OCI-LY7 (cell line): ENCODE measurements around the gene SCART1. TPM values are rescaled to one million over a fixed set of nuclear protein-coding genes. Genes with fewer than 3 reads are reported as not detected.

Experiments used
- BruUV-seq: library from RNA; stranded (reverse); fragments of 400-500 nt; replicated peaks from 2 replicates; lab custom pipeline; 2021; lab: Mats Ljungman, UMichigan
- CTCF ChIA-PET: fragments of 300-600 bp; sonication (Branson Sonifier 250); formaldehyde crosslinking; loops from one replicate; lab custom pipeline; 2022; ENCODE audit warnings: antibody characterized with exemption; ENCODE audit not compliant: unreplicated experiment; lab: Charles Lee
- POLR2A ChIA-PET: fragments of 300-600 bp; sonication (Branson Sonifier 250); formaldehyde crosslinking; loops from one replicate; lab custom pipeline; 2022; ENCODE audit warnings: antibody characterized with exemption; lab: Charles Lee
- DNase-seq: peaks from one replicate; pipeline ENCODE4 v3.0.0-alpha.2; 2015; ENCODE audit warnings: low spot score
- H2AFZ ChIP-seq: fragments of 200-600 bp; sonication (generic), shearing (Covaris generic); 2 replicates; pipeline ENCODE4 v1.6.1; 2014; ENCODE audit warnings: mild to moderate bottlenecking, antibody characterized with exemption, low read length, moderate library complexity
- H3K27ac ChIP-seq: fragments of 200-600 bp; sonication (generic); 2 replicates; pipeline ENCODE4 v1.5.1; 2014; ENCODE audit warnings: mixed run types, low read depth, mild to moderate bottlenecking, moderate library complexity, low read length, inconsistent platforms; ENCODE audit not compliant: poor library complexity, severe bottlenecking
- H3K36me3 ChIP-seq: fragments of 200-600 bp; sonication (generic); 2 replicates; pipeline ENCODE4 v1.6.1; 2014; ENCODE audit warnings: mild to moderate bottlenecking, antibody characterized with exemption, low read length, moderate library complexity, mixed read lengths; ENCODE audit not compliant: insufficient read depth
- H3K4me1 ChIP-seq: fragments of 200-600 bp; sonication (generic); 2 replicates; pipeline ENCODE4 v1.5.1; 2014; ENCODE audit warnings: mild to moderate bottlenecking, low read length; ENCODE audit not compliant: insufficient read depth, poor library complexity, severe bottlenecking
- H3K4me2 ChIP-seq: fragments of 200-600 bp; sonication (generic); 2 replicates; pipeline ENCODE4 v1.6.1; 2014; ENCODE audit warnings: mild to moderate bottlenecking, low read length
- H3K4me3 ChIP-seq: fragments of 200-600 bp; sonication (generic); 2 replicates; pipeline ENCODE4 v1.5.1; 2014; ENCODE audit warnings: mild to moderate bottlenecking, low read depth, low read length; ENCODE audit not compliant: poor library complexity, severe bottlenecking
- H3K79me2 ChIP-seq: fragments of 200-600 bp; sonication (generic); 2 replicates; pipeline ENCODE4 v1.6.1; 2016; ENCODE audit warnings: low read depth, mild to moderate bottlenecking, low read length, moderate library complexity, mixed read lengths; ENCODE audit not compliant: insufficient read depth
- H3K9me2 ChIP-seq: fragments of 200-600 bp; sonication (generic); 2 replicates; pipeline ENCODE4 v1.6.1; 2016; ENCODE audit warnings: mild to moderate bottlenecking, low read length, mixed read lengths; ENCODE audit not compliant: insufficient read depth
- H3K9me3 ChIP-seq: fragments of 200-600 bp; sonication (generic); 2 replicates; pipeline ENCODE4 v1.6.1; 2014; ENCODE audit warnings: mild to moderate bottlenecking, mixed run types, low read length, mixed read lengths
- H4K20me1 ChIP-seq: fragments of 200-600 bp; sonication (generic); 2 replicates; pipeline ENCODE4 v1.6.1; 2014; ENCODE audit warnings: mild to moderate bottlenecking, antibody characterized with exemption, low read length, moderate library complexity, mixed read lengths; ENCODE audit not compliant: insufficient read depth
- CTCF ChIP-seq: fragments of 200-600 bp; sonication (generic); conservative IDR thresholded peaks from 2 replicates; pipeline ENCODE4 v1.5.1; 2014; ENCODE audit warnings: mild to moderate bottlenecking, antibody characterized with exemption, low read length, moderate library complexity, mixed read lengths
- EZH2phosphoT487 ChIP-seq: fragments of 200-600 bp; sonication (generic); IDR thresholded peaks from 2 replicates; pipeline ENCODE4 v1.6.1; 2018; ENCODE audit warnings: low read depth, borderline replicate concordance, mild to moderate bottlenecking, mixed run types, antibody characterized with exemption, low read length, moderate library complexity, mixed read lengths
- intact Hi-C: fragments of 100-400 bp; cut with micrococcal nuclease; formaldehyde crosslinking; loops from one replicate; pipeline ENCODE4 v1.10.0; 2022; ENCODE audit not compliant: unreplicated experiment
- total RNA-seq, 2 experiments: library from RNA; depleted of rRNA in 1 of 2; stranded (reverse); fragments of >200 nt in 1 of 2; shearing (Covaris generic) in 1 of 2; gene quantifications; 2 replicates each; pipeline ENCODE4 v1.2.3, GENCODE V29; 2014 to 2022

The SCART1 gene
- total RNA-seq, 2 experiments from 2014 or later: 10.0 to 10.9 TPM

GRCh38 chr10:133418289-133418993, 35.3 kb upstream of the SCART1 start:
- intact Hi-C loops: no loop called here
- Histone ChIP-seq H3K4me3 (no peak overlapping the region), H3K9me3 (0 out of 2 replicates have a peak, but pooled peaks cover 2% of the 10 kb centered on the region), H3K27ac (no peak overlapping the region), H3K79me2 (peaks cover 3% of the 10 kb centered on the region; the same call in 1 of the 2 replicates), H2AFZ (no peak overlapping the region), H3K9me2 (no peaks in the 10 kb centered on the region), H3K4me1 (no peaks in the 10 kb centered on the region), H3K36me3 (peaks cover 59% of the 10 kb centered on the region), H3K4me2 (no peak overlapping the region), H4K20me1 (no peaks in the 10 kb centered on the region)
- ChIA-PET CTCF (no interaction called here), POLR2A (no interaction called here)
- TF ChIP-seq EZH2phosphoT487: no peak
- TF ChIP-seq CTCF: no peak
- BruUV-seq: no TSS peak
- no peak for DNase-seq

GRCh38 chr10:133419211-133419950, 34.4 kb upstream of the SCART1 start:
- Histone ChIP-seq H3K79me2 (no peaks in the 10 kb centered on the region), H3K4me1 (no peaks in the 10 kb centered on the region), H3K4me3 (no peak overlapping the region), H3K27ac (no peak overlapping the region), H2AFZ (no peak overlapping the region), H3K4me2 (no peak overlapping the region), H3K36me3 (peaks cover 54% of the 10 kb centered on the region), H3K9me2 (no peaks in the 10 kb centered on the region), H3K9me3 (no peaks in the 10 kb centered on the region), H4K20me1 (no peaks in the 10 kb centered on the region)
- no TSS peak for BruUV-seq
- ChIA-PET CTCF (no interaction called here), POLR2A (no interaction called here)
- no peak for TF ChIP-seq CTCF
- no peak for TF ChIP-seq EZH2phosphoT487
- intact Hi-C loops: no loop called here
- no peak for DNase-seq

- ChIA-PET POLR2A (no interaction called here), CTCF (no interaction called here)
- no peak overlapping the region for H3K27ac ChIP-seq
- H3K9me3 ChIP-seq: no peaks in the 10 kb centered on the region
- H2AFZ ChIP-seq: no peak overlapping the region
- no peaks in the 10 kb centered on the region for H3K79me2 ChIP-seq
- no peaks in the 10 kb centered on the region for H3K4me1 ChIP-seq
- intact Hi-C loops: no loop called here
- H3K36me3 ChIP-seq: peaks cover 52% of the 10 kb centered on the region
- no peak overlapping the region for H3K4me2 ChIP-seq
- no peaks in the 10 kb centered on the region for H3K9me2 ChIP-seq
- no peak for DNase-seq
- H4K20me1 ChIP-seq: no peaks in the 10 kb centered on the region
- TF ChIP-seq CTCF: no peak
- TF ChIP-seq EZH2phosphoT487: no peak
- TSS peak; percentile 5 for BruUV-seq
- no peak overlapping the region for H3K4me3 ChIP-seq
Observed at GRCh38 chr10:133420028-133420427, 33.7 kb upstream of the SCART1 start.
